C1 segment of cervical spinal cord (tissue), 14 donors: Measurements from ENCODE around the gene VPS26B.

ENCODE experiments used
- DNase-seq, 14 donors: peaks; one replicate each; lab custom pipeline; 2025; lab: John Stamatoyannopoulos, UW

Gene VPS26B

DNA sequence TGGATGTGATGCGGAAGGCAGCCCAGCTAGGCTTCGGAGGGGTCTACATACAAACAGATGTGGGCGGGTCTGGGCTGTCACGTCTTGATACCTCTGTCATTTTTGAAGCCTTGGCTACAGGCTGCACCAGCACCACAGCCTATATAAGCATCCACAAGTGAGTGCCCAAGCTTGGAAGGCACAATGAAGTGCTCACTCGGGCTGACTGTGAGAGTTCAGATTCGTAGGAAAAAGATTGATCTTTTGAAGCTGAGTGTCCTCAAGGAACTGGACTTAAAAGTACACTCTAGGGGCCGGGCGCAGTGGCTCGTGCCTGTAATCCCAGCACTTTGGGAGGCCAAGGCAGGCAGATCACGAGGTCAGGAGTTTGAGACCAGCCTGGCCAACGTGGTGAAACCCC is 32.6 kb downstream of the VPS26B start:
- no peak for DNase-seq

DNA sequence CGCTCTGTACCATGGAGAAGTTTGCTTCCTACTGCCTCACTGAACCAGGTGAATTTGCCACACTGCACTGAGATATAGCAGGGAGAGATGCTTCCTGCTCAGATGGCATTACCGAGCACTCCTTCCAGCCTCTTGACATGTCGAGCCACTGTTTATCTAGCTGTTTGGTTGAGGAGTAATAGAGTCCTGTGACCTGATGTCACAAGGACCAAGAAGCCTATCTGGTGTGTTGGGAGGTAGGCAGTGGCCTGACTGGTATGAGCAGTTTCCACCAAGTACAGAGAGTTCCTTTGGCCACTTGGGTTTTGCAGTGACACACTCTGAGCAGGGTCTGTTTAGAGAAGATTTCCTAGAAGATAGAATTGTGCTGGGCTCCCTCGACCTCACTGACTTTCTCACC is 34.1 kb downstream of the VPS26B start:
- no peak for DNase-seq

GRCh38 chr11:134260503-134260902 is 36.0 kb downstream of the VPS26B start:
- DNase-seq: no peak

DNA sequence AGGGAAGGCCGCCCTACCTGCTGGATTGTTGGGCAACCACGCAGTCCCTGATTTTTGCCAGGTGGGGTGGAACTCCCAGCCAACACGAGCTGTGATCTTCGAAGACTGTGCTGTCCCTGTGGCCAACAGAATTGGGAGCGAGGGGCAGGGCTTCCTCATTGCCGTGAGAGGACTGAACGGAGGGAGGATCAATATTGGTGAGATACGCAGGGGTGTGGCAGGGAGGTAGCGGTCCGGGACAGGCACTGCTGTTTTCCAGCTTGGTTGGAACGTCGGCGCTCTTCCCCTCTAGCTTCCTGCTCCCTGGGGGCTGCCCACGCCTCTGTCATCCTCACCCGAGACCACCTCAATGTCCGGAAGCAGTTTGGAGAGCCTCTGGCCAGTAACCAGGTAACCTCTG is 36.5 kb downstream of the VPS26B start:
- no peak for DNase-seq

DNA sequence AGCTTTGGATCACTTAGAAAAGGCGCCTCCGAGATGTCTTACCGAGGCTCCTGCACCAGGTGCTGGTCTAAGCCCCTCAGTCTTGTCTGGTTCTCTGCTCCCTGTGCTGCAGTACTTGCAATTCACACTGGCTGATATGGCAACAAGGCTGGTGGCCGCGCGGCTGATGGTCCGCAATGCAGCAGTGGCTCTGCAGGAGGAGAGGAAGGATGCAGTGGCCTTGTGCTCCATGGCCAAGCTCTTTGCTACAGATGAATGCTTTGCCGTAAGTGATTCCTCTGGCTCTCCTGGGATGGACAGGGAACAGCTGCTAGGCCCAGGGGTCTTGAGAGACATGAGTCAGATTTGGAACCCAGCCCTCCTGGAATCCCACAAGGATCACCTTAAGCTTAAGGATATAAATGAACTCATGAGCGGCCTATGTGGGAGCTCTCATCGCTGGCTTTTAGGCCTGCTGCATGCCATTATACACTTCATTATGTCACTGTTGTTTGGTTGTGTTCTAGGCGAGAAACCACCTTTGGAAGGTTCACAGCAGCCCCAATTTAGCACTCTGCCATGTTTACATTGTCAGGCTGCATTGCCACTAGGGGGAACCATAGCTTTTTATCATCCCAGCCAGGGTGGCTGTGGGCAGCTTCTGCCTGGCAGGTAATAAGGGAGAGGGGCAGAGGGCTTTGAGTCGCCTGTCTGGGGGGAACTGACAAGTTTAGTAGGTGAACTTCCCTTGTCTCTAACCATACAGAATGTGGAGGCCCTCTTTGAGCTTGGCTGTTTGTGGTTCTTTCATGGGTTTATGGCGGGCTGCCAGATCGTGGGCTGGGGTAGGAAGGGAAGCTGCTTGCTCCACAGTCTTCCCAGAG is 37.4 kb downstream of the VPS26B start:
- no peak for DNase-seq

DNA sequence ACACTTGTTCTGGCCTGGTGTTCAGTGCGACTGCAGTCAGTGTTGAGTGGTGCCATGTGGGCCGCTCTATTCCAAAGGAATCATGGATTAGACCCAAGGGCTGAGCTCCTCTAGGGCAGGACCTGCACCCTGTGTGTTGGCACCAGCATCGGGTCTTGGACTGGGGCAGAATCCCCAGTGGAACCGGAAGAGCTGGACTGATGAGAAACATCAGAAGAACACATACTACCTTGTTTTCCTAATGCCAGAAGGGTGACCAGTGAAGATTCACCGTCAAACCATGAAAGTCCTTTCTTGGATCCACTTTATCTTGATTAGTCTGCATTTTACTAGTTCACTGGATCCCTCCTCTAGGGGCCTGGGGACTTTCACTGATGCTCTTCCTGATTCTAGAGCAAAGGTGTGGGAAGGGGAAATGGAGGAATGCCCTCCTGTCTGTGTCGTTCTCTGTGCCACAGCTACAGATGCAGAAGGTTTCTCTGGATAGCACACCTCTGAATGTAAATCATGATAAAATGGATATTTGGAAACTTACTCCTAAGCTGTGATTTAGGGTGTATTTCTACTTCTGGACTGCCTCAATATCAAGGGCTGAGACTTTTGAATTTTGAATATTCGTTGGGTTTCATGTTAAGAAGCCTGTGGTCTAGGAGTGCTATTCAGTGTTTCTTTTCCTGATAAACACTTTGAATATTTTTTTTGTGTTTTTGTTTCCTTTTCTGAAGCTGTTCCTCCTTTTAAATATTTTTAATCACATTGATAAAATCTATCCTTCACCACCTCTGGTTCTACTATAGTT is 40.7 kb downstream of the VPS26B start:
- DNase-seq: no peak

GRCh38 chr11:134266440-134266839 is 42.0 kb downstream of the VPS26B start:
- no peak for DNase-seq

DNA sequence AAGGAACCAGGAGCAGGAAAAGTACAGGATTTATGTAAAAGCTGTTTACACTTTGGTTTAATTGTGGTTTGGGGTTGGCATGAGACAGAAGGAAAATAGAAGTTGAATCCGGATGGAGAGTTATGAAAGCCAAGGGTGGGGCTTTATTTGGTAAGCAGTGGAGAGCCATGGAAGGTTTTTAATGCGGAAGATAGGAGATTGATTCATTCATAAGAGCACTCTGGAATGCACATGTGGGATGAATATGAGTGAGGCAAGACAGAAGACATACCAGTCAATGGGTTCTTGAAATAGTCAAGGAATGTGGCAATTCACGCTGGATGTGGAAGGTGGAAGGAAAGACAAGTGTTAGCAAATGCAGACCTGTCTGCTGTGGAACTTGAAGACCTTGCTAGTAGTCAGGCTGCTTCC is 42.4 kb downstream of the VPS26B start:
- DNase-seq: no peak

GRCh38 chr11:134267461-134267860 is 43.0 kb downstream of the VPS26B start:
- DNase-seq: no peak

DNA sequence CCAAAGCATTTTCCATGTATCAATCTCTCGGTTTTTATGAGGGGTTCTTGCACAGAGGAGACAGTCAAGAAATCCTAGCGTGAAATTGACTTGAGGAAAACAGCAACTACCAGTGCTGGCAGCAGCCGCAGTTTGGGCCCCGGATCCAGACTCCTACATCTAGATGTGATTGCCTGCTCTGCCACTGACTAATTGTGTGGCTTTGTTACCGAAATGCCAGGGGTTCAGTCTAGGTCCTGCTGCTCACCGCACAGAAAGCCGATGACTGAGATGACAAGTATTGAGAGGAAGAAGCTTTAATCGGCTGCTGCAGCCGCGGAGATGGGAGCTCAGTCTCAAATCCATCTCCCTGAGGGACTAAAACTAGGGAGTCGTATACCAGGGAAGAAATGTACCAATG is 43.5 kb downstream of the VPS26B start:
- no peak for DNase-seq

- no peak for DNase-seq
These were observed 45.8 kb downstream of the VPS26B start for GRCh38 chr11:134270250-134270714.

DNA sequence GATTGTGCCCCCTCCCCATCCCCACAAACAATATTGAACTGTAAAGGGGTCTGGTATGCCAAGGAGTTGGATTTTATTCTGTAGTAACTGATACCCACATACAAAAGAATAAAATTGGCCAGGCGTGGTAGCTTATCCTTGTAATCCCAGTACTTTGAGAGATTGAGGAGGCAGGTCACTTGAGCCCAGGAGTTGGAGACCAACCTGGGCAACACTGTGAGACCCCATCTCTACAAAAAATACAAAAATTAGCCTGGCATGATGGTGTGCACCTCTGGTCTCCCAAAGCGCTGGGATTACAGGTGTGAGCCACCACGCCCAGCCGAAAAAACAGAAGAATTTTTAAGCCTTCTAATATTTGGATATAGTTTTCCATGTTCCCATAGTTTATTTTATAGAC is 47.5 kb downstream of the VPS26B start:
- DNase-seq: no peak

DNA sequence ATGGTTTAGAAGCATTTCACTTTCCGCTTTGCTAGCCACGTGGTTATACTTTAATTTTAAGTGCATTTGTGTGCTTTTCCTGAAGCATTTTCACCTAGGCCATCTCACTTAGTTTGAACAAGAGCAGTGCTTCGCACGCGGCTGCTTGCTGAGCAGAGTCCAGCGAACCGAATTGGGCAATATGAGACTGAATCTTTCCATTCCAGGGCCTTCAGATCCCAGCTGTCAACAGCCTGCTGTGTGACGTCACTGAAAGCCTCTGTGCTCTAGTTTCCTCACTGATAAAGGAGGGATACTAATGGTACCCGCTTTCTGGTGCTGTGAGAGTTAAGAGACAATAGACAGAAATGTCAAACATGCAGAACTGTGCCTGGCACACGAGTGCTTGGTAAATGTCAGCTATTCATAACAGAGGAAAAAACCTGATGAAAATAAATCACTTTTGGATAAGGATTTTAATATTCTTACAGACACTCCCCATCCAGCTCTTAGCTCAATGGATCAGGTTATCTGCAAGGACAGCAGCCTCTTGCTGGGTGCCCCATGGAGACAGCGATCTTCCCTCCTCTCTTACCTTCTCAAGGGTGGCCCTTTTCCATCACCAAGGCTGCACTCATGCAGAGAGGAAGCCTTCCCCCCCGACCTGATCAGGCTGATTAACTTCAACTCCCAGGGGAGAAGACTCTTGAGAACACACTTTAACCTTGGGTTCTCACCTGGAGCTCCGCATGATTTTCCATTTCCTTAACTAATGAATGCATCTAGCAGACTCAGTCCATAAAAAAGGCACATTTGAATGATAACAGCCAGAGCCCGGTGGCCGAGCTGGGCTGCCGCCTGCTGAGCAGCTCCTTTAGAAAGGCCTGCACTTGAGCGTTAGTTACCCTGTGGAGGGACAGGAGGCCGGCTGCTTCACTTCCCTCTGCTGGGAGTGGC is 48.2 kb downstream of the VPS26B start:
- no peak for DNase-seq

GRCh38 chr11:134273317-134273712 is 48.8 kb downstream of the VPS26B start:
- no peak for DNase-seq

DNA sequence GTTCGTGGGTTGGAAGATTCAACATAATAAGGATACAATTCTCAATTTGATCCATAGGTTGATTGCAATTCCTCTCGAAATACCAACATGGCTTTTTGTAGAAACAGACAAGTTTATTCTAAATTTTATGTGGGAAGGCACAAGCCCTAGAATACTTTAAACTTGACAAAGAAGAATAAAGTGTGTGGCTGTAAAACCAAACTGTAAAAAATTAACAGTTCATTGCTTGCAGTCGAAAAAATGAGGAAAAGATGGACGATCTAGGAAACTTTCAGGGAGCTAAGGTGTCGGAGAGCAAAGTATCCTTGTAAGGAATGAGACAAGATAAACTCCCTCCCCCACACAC is 50.7 kb downstream of the VPS26B start:
- DNase-seq: no peak

DNA sequence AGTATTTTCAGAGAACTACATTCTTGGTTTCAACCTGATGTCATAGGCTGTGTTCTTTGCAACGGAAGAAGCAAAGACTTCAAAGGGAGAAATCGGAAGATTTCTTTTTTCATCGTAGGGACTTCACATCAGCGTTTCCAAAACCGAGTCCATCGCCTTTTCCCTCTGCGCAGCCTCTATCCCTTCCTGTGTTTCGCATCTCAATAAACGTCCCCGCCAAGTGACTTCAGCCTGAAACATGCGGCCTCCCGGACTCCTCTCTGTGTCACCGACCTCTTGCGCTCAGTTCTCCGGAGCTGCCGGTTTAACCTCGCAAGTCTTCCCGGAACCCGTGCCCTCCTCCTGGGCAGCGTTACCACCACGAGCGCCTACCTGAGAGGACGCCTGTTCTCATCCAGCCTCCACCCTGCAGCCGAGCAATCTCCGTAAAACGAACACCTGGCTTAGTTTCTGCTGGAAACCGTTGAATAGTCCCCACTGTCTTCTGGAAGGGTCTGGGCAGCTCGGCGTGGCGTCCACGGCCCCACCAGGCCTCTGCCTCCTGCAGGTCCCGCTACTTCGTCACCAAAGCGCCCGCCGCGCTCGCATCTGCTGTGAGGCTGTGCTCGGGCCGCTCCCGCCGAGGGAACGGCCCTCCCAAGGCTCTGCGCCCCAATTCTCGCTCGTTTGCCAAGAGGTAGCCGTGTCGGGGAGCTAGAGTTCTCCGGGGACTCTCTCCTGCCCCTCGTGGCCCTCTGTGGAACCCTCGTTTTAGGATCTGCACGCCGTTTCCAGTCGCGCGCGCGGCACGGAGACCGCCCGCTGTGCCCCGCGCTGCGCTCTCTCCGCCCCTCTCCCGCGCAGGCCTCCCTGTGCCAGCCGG is 51.3 kb downstream of the VPS26B start, which contains the start of gene GLB1L3:
TSS of gene GLB1L3 (plus strand) at position 846 of the 862 bp plus-strand sequence. CDS start 362 bp downstream, outside the sequence.
- peak in 2 of 14 donors; percentile 5 to 69 for DNase-seq

DNA sequence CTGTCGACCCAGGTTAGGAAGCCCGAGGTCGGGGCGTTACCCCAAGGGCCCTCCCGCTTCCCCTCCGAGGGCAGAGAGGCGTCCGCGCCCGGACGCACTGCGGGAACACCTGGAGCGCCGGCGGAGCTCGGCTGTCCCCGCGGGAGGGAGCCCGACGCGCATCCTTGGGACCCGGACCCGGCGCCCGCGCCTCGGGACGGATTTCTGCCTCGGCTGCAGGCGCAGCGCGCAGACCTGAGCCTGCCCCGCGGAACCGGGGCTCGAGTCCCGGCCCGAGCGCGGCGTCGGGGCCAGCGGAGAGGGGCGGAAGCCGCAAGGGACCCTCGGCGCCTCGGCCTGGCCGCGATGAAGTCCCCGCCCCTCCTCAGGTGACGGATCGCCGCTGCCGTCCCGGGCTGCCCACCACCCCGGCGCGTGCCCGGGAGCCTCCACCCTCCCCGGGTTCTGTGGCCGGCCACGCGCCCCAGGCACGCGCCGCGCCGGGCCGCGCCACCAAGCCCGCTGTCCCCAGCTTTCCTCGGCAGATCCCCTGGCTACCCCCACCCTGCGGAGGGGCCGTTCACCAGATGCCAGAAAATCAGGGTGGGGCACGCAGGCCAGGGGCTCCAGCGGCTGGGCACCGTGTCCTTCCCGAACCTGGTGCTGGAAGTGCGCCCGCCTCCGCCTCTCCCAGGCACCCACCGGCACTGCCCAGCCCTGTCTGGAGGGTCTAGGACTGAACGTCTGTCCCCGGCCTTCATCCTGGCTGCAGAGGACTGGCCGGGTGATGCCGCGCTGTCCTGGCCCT is 52.1 kb downstream of the VPS26B start:
- DNase-seq: peak in 1 of 14 donors; percentile 59

- DNase-seq: no peak
These were observed 52.9 kb downstream of the VPS26B start for GRCh38 chr11:134277183-134278001.

GRCh38 chr11:134278356-134278755 is 53.9 kb downstream of the VPS26B start:
- no peak for DNase-seq
